Stimulated activated naive CD4-positive, alpha-beta T cell (primary cell): ENCODE results near the gene HLA-DOA.

Experiments
- DNase-seq, 6 experiments: peaks; one replicate each; lab custom pipeline; 2025; lab: John Stamatoyannopoulos, UW

HLA-DOA gene

GRCh38 chr6:32963866-32964265 lies 45.5 kb downstream of the HLA-DOA start:
- no peak for DNase-seq

DNA sequence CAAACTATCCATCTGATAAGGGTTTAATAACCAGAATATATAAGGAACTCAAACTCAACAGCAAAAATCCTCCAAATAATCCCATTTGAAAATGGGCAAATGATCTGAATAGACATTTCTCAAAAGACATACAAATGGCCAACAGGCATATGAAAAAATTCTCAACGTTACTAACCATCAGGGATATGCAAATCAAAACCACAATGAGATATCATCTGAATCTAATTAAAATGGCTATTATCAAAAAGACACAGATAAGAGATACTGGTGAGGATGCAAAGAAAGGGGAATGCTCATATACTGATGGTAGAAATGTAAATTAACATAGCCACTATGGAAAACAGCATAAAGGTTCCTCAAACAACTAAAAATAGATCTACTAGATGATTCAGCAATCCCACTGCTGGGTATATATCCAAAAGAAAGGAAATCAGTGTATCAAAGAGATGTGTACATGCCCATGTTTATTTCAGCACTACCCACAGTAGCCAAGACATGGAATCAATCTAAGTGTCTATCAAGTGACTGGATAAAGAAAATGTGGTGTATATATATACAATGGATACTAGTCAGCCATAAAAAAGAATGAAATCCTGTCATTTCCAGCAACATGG lies 47.1 kb downstream of the HLA-DOA start:
- no peak for DNase-seq

DNA sequence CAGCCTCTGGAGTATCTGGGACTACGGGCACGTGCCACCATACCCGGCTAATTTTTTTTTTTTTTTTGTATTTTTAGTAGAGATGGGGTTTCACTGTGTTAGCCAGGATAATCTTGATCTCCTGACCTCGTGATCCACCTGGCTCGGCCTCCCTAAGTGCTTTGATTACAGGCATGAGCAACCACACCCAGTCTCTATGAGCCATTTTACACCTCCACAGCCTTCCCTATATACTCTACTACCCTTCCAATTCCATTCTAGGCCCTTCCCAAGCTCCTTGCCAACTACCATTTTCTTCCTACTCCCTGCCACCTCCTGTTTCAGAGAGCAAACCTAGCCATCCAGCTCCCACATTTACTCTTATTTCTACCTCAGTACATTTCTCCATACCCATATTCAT lies 48.8 kb downstream of the HLA-DOA start:
- no peak for DNase-seq

- no peak for DNase-seq
These were observed 53.2 kb downstream of the HLA-DOA start for GRCh38 chr6:32956176-32956575.

GRCh38 chr6:32954986-32955802 lies 54.2 kb downstream of the HLA-DOA start:
- DNase-seq, result peak in 4 of 6 experiments; percentile 1 to 21 (median 14)

DNA sequence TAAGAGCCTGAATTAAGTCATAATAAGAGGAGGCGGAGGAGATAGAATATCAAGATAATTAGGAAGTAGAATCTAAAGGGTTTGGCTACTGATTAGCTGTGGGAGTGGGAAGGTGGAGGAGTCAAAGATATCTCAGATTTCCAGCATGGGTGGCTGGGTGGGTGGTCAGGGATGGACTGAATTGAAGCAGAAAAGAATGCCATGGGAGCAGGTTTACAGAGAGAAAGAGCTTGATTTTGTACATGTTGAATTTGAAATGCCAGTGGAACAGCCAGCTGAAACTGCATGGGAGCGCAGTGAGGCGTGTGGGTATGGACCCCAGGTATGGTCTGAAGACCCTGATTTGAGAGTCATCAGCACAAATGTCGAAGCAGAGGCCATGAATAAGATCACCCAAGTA lies 55.1 kb downstream of the HLA-DOA start:
- no peak for DNase-seq
